ENCODE measurements around the gene CCDC85C. TPM values are rescaled to one million over a fixed set of nuclear protein-coding genes. Genes with fewer than 3 reads are reported as not detected.

The CCDC85C gene
- total and polyA plus RNA-seq, 4 donors = 4.0 to 23.9 (median 9.6) TPM

DNA sequence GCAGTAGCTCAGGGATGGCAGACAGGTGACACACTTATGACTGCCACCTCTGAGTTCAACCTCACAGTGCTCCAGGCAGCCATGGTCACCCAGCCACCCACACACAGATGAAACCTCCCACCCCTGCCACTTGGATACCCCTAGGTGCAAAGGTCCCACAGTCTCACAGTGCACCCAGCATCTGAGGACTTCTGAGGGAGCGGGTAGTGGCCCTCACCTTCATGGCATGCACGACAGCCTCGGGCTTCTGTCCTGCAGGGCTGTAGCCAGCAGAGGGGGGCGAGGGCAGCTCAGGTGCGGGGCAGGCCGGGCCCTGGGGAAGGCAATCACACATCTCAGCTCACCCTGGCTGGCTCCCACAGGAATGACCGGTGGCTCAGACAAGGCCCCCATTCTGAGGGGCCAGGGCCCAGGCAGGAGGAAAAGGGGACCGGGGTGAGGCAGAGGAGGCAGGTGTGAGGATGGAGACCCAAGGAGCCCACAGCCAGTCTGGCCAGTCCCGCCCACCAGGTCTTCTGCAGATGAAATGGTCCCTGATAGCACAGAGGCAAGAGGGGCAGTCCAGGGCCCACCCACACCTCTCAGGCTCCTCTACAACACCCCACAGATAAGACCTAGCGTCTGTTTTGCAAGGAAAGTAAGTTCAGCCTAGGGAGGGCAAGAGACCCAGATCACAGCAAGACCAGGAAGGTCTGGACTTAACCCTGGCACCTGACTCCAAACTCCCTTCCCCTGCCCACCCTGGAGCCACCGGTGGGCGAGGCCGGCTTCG is 87.0 kb downstream of the CCDC85C start:
- Histone ChIP-seq H3K36me3 (ENCODE audit: control insufficient read depth in 4 of 4, insufficient read depth in 3 of 4, low read depth in 1 of 4, low read length in 3 of 4) (peaks cover 3 to 34% (median 8%) of the 10 kb centered on the region in 4 donors), H3K27me3 (ENCODE audit: control insufficient read depth in 4 of 4, insufficient read depth in 4 of 4, low read length in 3 of 4) (no peaks in the 10 kb centered on the region), H3K9me3 (ENCODE audit: control insufficient read depth in 4 of 4, low read length in 3 of 4) (no peaks in the 10 kb centered on the region), H3K9ac (ENCODE audit: low read depth in 1 of 2, low read length in 2 of 2) (no peak overlapping the region), H3K4me3 (ENCODE audit: low read depth in 1 of 3, low read length in 3 of 3) (no peak overlapping the region), H3K27ac (ENCODE audit: low read depth in 1 of 2, low read length in 2 of 2) (no peak overlapping the region), H3K4me1 (ENCODE audit: control insufficient read depth in 4 of 4, insufficient read depth in 4 of 4, low read length in 3 of 4) (peaks cover 0 to 8% (median 3%) of the 10 kb centered on the region in 4 donors)
- no peak for DNase-seq (ENCODE audit: low spot score)
- TF ChIP-seq CTCF (IDR thresholded peaks at IDR 0.05; ENCODE audit: low read depth, low read length, missing input control) (no peak), NR2F2 (IDR thresholded peaks at IDR 0.05) (no peak), SP1 (IDR thresholded peaks at IDR 0.05) (no peak), TAF1 (conservative IDR thresholded peaks at IDR 0.05) (no peak), HNF4A (conservative IDR thresholded peaks at IDR 0.05) (no peak), ZBTB33 (IDR thresholded peaks at IDR 0.05) (no peak)
- TF ChIP-seq, protein P1, sequence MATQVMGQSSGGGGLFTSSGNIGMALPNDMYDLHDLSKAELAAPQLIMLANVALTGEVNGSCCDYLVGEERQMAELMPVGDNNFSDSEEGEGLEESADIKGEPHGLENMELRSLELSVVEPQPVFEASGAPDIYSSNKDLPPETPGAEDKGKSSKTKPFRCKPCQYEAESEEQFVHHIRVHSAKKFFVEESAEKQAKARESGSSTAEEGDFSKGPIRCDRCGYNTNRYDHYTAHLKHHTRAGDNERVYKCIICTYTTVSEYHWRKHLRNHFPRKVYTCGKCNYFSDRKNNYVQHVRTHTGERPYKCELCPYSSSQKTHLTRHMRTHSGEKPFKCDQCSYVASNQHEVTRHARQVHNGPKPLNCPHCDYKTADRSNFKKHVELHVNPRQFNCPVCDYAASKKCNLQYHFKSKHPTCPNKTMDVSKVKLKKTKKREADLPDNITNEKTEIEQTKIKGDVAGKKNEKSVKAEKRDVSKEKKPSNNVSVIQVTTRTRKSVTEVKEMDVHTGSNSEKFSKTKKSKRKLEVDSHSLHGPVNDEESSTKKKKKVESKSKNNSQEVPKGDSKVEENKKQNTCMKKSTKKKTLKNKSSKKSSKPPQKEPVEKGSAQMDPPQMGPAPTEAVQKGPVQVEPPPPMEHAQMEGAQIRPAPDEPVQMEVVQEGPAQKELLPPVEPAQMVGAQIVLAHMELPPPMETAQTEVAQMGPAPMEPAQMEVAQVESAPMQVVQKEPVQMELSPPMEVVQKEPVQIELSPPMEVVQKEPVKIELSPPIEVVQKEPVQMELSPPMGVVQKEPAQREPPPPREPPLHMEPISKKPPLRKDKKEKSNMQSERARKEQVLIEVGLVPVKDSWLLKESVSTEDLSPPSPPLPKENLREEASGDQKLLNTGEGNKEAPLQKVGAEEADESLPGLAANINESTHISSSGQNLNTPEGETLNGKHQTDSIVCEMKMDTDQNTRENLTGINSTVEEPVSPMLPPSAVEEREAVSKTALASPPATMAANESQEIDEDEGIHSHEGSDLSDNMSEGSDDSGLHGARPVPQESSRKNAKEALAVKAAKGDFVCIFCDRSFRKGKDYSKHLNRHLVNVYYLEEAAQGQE (IDR thresholded peaks at IDR 0.05) = no peak
- TF ChIP-seq, protein P2, sequence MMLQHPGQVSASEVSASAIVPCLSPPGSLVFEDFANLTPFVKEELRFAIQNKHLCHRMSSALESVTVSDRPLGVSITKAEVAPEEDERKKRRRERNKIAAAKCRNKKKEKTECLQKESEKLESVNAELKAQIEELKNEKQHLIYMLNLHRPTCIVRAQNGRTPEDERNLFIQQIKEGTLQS (IDR thresholded peaks at IDR 0.05) = no peak
- WGBS = 88% methylated on average over 14 of the region's 14 CpGs

DNA sequence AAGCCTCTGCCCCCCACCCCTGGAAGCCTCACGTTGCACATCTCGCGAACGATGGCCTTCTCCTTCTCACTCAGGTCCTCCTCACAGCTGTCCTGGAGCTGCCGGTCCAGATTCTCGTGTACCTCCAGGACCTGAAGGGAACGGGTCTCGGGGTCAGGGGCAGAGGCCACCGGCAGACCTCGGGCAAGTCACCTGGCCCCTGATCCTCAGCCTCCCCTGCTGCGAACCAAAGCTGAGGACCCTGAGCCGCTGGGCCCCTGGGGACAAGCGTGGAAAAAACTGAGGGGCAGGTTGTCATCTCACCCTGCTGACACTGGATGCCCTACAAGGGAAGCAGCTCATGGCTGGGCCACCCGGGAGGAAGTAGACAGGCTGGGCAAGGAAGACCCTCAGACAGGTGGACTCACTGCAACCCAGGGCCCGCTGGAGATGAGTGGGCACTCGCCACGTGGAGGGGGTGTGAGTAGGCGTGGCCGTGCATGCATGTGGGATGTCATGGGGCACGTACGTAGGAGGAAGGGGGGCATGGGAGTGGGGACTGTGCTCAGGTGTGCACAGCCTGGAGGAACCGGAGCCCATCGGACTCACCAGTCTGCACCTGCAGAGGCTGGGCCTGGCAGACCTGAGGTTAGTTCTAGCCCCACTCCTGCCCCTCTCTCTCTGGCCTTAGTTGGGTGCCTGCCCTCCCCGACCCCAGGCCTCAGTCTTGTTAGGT is 87.7 kb downstream of the CCDC85C start:
- WGBS = 86% methylated on average over 24 of the region's 24 CpGs
- no peak for DNase-seq (ENCODE audit: low spot score)

More for the DNA sequence above, 87.7 kb downstream of the CCDC85C start:
- Histone ChIP-seq H3K9ac (ENCODE audit: low read depth in 1 of 2, low read length in 2 of 2) (no peak overlapping the region), H3K4me1 (ENCODE audit: control insufficient read depth in 4 of 4, insufficient read depth in 4 of 4, low read length in 3 of 4) (peaks cover 0 to 8% (median 3%) of the 10 kb centered on the region in 4 donors), H3K9me3 (ENCODE audit: control insufficient read depth in 4 of 4, low read length in 3 of 4) (no peaks in the 10 kb centered on the region), H3K4me3 (ENCODE audit: low read depth in 1 of 3, low read length in 3 of 3) (no peak overlapping the region), H3K27ac (ENCODE audit: low read depth in 1 of 2, low read length in 2 of 2) (no peak overlapping the region), H3K36me3 (ENCODE audit: control insufficient read depth in 4 of 4, insufficient read depth in 3 of 4, low read depth in 1 of 4, low read length in 3 of 4) (peaks cover 8 to 36% (median 9%) of the 10 kb centered on the region in 4 donors), H3K27me3 (ENCODE audit: control insufficient read depth in 4 of 4, insufficient read depth in 4 of 4, low read length in 3 of 4) (no peaks in the 10 kb centered on the region)
- TF ChIP-seq, protein P3, sequence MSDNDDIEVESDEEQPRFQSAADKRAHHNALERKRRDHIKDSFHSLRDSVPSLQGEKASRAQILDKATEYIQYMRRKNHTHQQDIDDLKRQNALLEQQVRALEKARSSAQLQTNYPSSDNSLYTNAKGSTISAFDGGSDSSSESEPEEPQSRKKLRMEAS (IDR thresholded peaks at IDR 0.05) = no peak
- TF ChIP-seq RAD21 (IDR thresholded peaks at IDR 0.05) = no peak
- no peak for TF ChIP-seq CTCF (IDR thresholded peaks at IDR 0.05; ENCODE audit: low read depth, low read length, missing input control)
- no peak for TF ChIP-seq FOXA1 (IDR thresholded peaks at IDR 0.05)
- TF ChIP-seq SP1 (IDR thresholded peaks at IDR 0.05) = no peak
- no peak for TF ChIP-seq HNF4A (conservative IDR thresholded peaks at IDR 0.05)
- no peak for TF ChIP-seq JUND (IDR thresholded peaks at IDR 0.05)
- TF ChIP-seq FOXA2 (IDR thresholded peaks at IDR 0.05) = no peak
- no peak for TF ChIP-seq TAF1 (conservative IDR thresholded peaks at IDR 0.05)
- TF ChIP-seq GABPA (IDR thresholded peaks at IDR 0.05 in 1 of 2, conservative IDR thresholded peaks at IDR 0.05 in 1 of 2) = no peak
- TF ChIP-seq HNF4G (IDR thresholded peaks at IDR 0.05) = no peak

Measured in liver (tissue), 9 donors.